ENCODE measurements around the gene NHLRC2.

NHLRC2 gene

DNA sequence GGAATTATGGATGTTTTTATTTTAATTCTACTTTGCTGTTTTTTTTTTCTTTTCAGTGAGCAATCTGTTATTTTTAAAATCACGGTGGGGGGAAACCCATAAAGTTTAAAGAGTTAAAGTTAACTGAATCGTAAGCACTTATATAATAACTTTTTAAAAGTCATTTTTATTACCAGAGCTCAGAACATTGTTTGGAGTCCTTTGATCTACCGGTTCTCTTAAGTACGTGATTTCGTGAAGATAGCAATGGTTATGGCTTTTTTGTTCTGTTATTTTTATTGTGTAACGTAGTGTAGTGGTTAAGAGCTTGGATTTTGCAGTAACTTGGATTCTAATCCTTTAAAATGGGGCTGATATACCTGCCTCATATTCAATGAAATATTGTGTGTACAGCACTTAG, 57.4 kb downstream of the NHLRC2 start:
- no peak for TF ChIP-seq CTCF (IDR thresholded peaks at IDR 0.05; ENCODE audit: extremely low read depth, missing control alignments)
- no peak for DNase-seq (ENCODE audit: low spot score)

DNA sequence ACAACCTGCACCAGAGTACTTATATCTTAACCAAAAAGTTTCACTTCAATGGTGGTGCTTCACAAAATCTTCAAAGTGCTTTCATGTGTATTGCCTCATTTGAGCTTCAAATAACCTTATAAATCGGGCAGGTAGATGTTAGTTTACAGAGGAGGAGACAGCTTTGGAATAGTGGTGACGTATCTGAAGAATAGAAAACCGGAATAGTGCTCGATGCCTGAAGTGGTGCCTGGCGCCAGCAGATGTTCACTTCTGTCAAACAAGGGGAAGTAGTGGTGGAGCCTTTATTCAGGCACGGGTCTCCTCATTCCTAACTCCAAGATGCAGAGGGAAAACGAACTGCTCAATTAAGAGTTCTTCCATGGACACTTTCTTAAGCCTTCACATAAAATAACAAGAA, 58.1 kb downstream of the NHLRC2 start:
- no peak for TF ChIP-seq CTCF (IDR thresholded peaks at IDR 0.05; ENCODE audit: extremely low read depth, missing control alignments)
- no peak for DNase-seq (ENCODE audit: low spot score)

GRCh38 chr10:113914956-113915355, 60.5 kb downstream of the NHLRC2 start:
- no peak for TF ChIP-seq CTCF (IDR thresholded peaks at IDR 0.05; ENCODE audit: extremely low read depth, missing control alignments)
- no peak for DNase-seq (ENCODE audit: low spot score)

DNA sequence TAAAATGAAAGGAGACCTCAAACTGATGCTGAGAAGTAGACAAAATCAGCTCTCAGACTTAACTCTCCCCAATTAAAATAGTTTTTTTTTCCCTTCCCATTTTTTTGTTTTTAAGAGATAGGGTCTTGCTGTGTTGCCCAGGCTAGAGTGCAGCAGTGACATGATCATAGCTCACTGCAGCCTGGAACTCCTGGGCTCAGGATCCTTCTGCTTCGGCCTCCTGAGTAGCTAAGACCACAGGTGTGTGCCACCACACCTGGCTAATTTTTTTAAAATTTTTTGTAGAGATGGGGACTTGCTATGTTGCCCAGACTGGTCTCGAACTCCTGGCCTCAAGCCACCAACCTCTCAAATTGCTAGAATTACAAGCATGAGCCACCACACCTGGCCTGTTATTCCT, 61.1 kb downstream of the NHLRC2 start:
- DNase-seq (ENCODE audit: low spot score) = no peak
- no peak for TF ChIP-seq CTCF (IDR thresholded peaks at IDR 0.05; ENCODE audit: extremely low read depth, missing control alignments)

DNA sequence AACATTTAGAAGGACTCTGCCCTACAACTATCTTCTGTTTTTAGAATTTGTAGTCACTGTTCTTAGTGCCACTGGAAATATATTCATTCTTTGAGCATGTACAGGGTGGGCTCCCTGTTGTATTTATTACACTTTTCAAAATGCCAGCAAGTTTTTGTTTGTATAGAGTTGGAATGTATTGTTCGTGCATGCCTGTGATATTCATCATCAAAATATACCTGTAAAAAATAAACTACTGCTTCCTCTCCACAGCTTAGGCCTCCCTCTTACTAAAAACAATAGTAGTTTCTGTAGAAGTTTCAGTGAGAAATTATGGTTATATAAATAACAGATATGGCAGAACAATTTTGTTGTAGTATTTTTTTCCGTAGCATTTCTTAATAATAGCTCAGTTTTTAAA, 61.6 kb downstream of the NHLRC2 start:
- no peak for TF ChIP-seq CTCF (IDR thresholded peaks at IDR 0.05; ENCODE audit: extremely low read depth, missing control alignments)
- DNase-seq (ENCODE audit: low spot score) = no peak

- no peak for TF ChIP-seq CTCF (IDR thresholded peaks at IDR 0.05; ENCODE audit: extremely low read depth, missing control alignments)
- DNase-seq (ENCODE audit: low spot score) = no peak
Observed at GRCh38 chr10:113917636-113918035, 63.2 kb downstream of the NHLRC2 start.

- no peak for TF ChIP-seq CTCF (IDR thresholded peaks at IDR 0.05; ENCODE audit: extremely low read depth, missing control alignments)
- no peak for DNase-seq (ENCODE audit: low spot score)
Observed at GRCh38 chr10:113920114-113920513, 65.7 kb downstream of the NHLRC2 start.
